Liver (tissue), 3 donors: ENCODE data around the gene PPY.
"Not testable (repeated sequence)": the region's sequence is repeated elsewhere in the genome, so short reads cannot be mapped to it uniquely, and the experiment has no call there.

Experiments used
- ATF3 ChIP-seq: IDR thresholded peaks from 2 replicates; pipeline ENCODE4 v1.6.1; 2016; ENCODE audit warnings: antibody characterized with exemption
- CTCF ChIP-seq: fragments of 150-350 bp; IDR thresholded peaks from 2 replicates; pipeline ENCODE4 v1.5.1; 2017; ENCODE audit warnings: improper control_type of control experiment, low read depth, low read length; ENCODE audit not compliant: missing input control
- JUND ChIP-seq, 2 donors: IDR thresholded peaks; 2 replicates each; pipeline ENCODE4 v1.6.1; 2016; ENCODE audit warnings: antibody characterized with exemption in 2 of 2
- MAX ChIP-seq: IDR thresholded peaks from 2 replicates; pipeline ENCODE4 v1.6.1; 2016; ENCODE audit warnings: antibody characterized with exemption
- NR2F2 ChIP-seq: IDR thresholded peaks from 2 replicates; pipeline ENCODE4 v1.6.1; 2016; ENCODE audit warnings: antibody characterized with exemption
- RAD21 ChIP-seq, 2 donors: IDR thresholded peaks; 2 replicates each; pipeline ENCODE4 v1.6.1; 2016; ENCODE audit warnings: antibody characterized with exemption in 2 of 2, mild to moderate bottlenecking in 2 of 2
- TAF1 ChIP-seq: conservative IDR thresholded peaks from 2 replicates; pipeline ENCODE4 v1.6.1; 2016; ENCODE audit warnings: antibody characterized with exemption, mild to moderate bottlenecking
- YY1 ChIP-seq: IDR thresholded peaks from 2 replicates; pipeline ENCODE4 v1.6.1; 2016; ENCODE audit warnings: antibody characterized with exemption, mild to moderate bottlenecking
- ZBTB33 ChIP-seq: IDR thresholded peaks from 2 replicates; pipeline ENCODE4 v1.6.1; 2016; ENCODE audit warnings: antibody characterized with exemption
- donor health status: healthy.
- donor health status: healthy.

GRCh38 chr17:43971436-43971835 lies 29.2 kb upstream of the PPY start:
- not testable (repeated sequence) for TF ChIP-seq CTCF; ATF3; YY1; MAX; TAF1; RAD21 (IDR thresholded peaks at IDR 0.05); NR2F2; JUND (IDR thresholded peaks at IDR 0.05); ZBTB33
